ENCODE results near the gene ZNF627. TPM values are rescaled to one million over a fixed set of nuclear protein-coding genes. Genes with fewer than 3 reads are reported as not detected.

Gene ZNF627
- total RNA-seq, 2 donors from 2014 or later = 5.6 to 13.1 TPM

- DNase-seq (ENCODE audit: low spot score) (no peak), ATAC-seq (ENCODE audit: insufficient number of reproducible peaks, low FRiP score, low read depth) (no peak)
- no peaks in the 10 kb centered on the region for H3K27me3 ChIP-seq (replicated peaks; ENCODE audit: insufficient read depth)
- no peaks in the 10 kb centered on the region for H3K4me1 ChIP-seq (ENCODE audit: control insufficient read depth in 1 of 2, low read depth in 2 of 2)
- H3K36me3 ChIP-seq = no peaks in the 10 kb centered on the region
- no peak for TF ChIP-seq CTCF (IDR thresholded peaks at IDR 0.05)
- no peaks in the 10 kb centered on the region for H3K9me3 ChIP-seq
- H3K27ac ChIP-seq = no peak overlapping the region
- no peak overlapping the region for H3K4me3 ChIP-seq
These were observed 65.9 kb downstream of the ZNF627 start for GRCh38 chr19:11663181-11663591.

Other genes starting within 250 kb of the ZNF627 start
- 10 to 100 TPM; 55.7 to 69.7 TPM for gene PLPPR2, start 242.1 kb upstream of the ZNF627 start, total RNA-seq
- gene SWSAP1, start 222.8 kb upstream of the ZNF627 start, total RNA-seq = 1 to 10 TPM; 1.2 to 1.5 TPM
- 1 to 10 TPM; 5.6 to 7.1 TPM for gene EPOR, start 213.2 kb upstream of the ZNF627 start, total RNA-seq
- gene RGL3, start 178.2 kb upstream of the ZNF627 start, total RNA-seq = 10 to 100 TPM; 43.6 to 47.4 TPM
- gene ODAD3, start 162.4 kb upstream of the ZNF627 start, total RNA-seq = 1 to 10 TPM in 1 of 2 donors, under 1 TPM in 1; 0.35 to 2.0 TPM
- 100 to 1,000 TPM; 121 to 123 TPM for gene PRKCSH, start 161.8 kb upstream of the ZNF627 start, total RNA-seq
- not detected for gene ELAVL3, start 116.4 kb upstream of the ZNF627 start, total RNA-seq
- gene ZNF653, start 91.6 kb upstream of the ZNF627 start, total RNA-seq = 10 to 100 TPM in 1 of 2 donors, 1 to 10 TPM in 1; 5.4 to 25.0 TPM
- 10 to 100 TPM; 40.4 to 44.1 TPM for gene ECSIT, start 68.3 kb upstream of the ZNF627 start, total RNA-seq
- 1,000 to 10,000 TPM in 1 of 2 donors, 100 to 1,000 TPM in 1; 703 to 1,224 TPM for gene CNN1, start 58.6 kb upstream of the ZNF627 start, total RNA-seq
- gene ELOF1, start 38.3 kb upstream of the ZNF627 start, total RNA-seq = 10 to 100 TPM; 24.3 to 36.6 TPM
- gene ACP5, start 19.8 kb upstream of the ZNF627 start, total RNA-seq = 10 to 100 TPM in 1 of 2 donors, 1 to 10 TPM in 1; 1.6 to 14.6 TPM
- 10 to 100 TPM in 1 of 2 donors, 1 to 10 TPM in 1; 8.2 to 11.0 TPM for gene ZNF823, start 141.5 kb downstream of the ZNF627 start, total RNA-seq
- gene ZNF441, start 169.5 kb downstream of the ZNF627 start, total RNA-seq = 10 to 100 TPM; 12.1 to 16.5 TPM
- gene ZNF491, start 201.0 kb downstream of the ZNF627 start, total RNA-seq = 1 to 10 TPM; 3.7 to 3.9 TPM
- gene ZNF440, start 216.8 kb downstream of the ZNF627 start, total RNA-seq = 10 to 100 TPM in 1 of 2 donors, 1 to 10 TPM in 1; 7.3 to 23.5 TPM